Endometrial microvascular endothelial cells (primary cell): ENCODE measurements around the gene GLIPR1L2. TPM values are rescaled to one million over a fixed set of nuclear protein-coding genes. Genes with fewer than 3 reads are reported as not detected.
"Not testable (repeated sequence)": the region's sequence is repeated elsewhere in the genome, so short reads cannot be mapped to it uniquely, and the experiment has no call there.

Experiments
- in situ Hi-C: cut with HindIII; loops from 2 replicates; pipeline ENCODE4 v1.10.0; 2017; ENCODE audit warnings: low sequenced_read_pairs, low pct_unique_long_range_greater_than_20kb; ENCODE audit errors: inconsistent ontology term
- total RNA-seq: library from RNA; depleted of rRNA; stranded (reverse); fragments of >200 nt; gene quantifications from one replicate; pipeline ENCODE4 v1.2.3, GENCODE V29; 2015; ENCODE audit errors: inconsistent ontology term

GLIPR1L2 gene
- total RNA-seq, 1 donor from 2014 or later = not detected

DNA sequence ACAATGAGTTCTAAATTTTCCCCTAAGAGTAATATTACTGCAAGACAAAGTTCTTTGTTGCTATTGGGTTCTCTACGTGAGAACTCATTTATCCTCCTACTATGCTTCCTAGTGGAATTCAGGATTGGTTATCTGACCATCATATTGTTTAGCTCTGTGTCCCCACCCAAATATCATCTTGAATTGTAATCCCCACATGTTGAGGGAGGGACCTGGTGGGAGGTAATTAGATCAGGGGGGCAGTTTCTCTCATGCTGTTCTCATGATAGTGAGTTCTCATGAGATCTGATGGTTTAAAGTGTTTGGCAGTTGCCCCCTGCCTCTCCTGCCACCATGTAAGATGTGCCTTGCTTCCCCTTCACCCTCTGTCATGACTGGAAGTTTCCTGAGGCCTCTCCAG lies 36.6 kb downstream of the GLIPR1L2 start:
- in situ Hi-C loops = no loop called here

DNA sequence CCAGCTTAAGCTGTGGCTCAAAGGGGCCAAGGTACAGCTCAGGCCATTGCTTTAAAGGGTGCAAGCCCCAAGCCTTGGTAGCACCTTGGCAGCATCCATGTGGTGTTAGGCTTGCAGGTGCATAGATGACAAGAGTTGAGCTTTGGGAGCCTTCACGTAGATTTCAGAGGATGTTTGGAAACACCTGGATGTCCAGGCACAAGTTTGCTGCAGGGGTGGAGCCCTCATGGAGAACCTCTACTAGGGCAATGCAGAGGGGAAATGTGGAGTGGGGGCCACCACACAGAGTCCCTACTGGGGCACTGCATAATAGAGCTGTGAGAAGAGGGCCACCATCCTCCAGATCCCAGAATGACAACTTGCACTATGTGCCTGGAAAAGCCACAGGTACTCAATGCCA lies 37.9 kb downstream of the GLIPR1L2 start:
- in situ Hi-C loops = no loop called here

DNA sequence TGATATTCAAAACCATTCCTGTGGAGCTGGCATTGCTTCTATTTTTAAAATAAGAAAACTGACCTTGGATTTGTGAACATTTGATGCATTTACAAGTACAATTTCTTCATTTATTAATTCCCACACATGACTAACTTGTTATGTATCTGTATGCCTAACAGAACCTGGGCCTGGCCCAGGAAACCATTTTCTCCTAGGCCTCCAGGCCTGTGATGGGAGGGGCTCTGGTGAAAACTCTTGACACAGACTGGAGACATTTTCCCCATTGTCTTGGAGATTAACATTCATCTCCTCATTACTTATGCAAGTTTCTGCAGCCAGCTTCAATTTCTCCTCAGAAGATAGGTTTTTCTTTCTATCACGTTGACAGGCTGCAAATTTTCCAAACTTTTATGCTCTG lies 42.0 kb downstream of the GLIPR1L2 start:
- in situ Hi-C loops = no loop called here

DNA sequence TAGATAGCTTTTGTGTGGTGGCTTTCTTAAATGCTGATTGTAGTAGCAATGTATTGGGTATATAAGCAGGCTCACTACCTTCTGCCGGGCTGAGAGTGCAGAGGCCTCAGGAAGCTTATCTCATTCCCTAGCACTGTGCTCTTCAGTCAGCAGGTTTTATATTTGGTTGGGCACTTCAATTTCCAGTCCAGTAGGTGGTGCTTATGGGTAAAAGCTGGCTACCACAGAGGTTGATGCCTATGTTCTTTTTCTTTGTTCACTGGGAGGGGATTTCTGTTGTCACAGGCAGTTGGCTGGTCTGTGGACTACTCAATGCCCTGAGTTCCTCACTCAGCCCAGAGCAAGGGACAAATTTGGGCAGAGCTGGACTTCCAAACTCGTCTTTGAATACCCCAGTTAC lies 46.7 kb downstream of the GLIPR1L2 start:
- in situ Hi-C loops = no loop called here

DNA sequence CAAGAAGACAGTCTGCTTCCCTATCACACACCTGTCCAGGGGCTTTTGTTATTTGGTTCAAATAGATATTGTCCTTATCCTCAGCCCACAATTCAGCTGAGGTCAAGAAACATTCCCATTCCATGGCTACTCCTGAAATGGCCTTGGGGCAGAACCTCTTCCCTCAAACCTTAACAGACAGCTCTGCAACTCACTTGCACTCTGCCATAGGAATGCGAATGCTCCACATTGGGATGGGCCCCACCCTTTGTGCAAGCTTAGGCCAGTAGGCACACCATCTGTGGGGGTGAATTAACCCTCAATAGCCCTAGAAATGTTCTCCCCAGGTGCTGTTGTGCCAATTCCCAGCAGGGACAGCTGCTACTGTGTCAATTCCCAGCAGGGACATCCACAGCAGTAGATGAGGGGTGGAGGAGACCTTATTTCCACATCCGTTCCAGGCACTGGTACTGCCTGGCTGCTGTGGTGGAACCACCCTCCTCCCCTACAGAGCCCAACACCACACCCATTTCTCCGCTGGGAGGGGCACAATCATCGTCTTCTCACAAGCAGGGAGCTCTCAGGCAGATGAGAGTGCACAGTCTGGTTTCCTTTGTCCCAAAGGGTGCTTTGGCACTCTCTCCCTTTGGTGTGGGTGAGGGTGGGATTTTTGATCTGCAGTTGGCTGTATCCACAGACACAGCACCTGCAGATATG lies 47.3 kb downstream of the GLIPR1L2 start:
- in situ Hi-C loops = no loop called here

DNA sequence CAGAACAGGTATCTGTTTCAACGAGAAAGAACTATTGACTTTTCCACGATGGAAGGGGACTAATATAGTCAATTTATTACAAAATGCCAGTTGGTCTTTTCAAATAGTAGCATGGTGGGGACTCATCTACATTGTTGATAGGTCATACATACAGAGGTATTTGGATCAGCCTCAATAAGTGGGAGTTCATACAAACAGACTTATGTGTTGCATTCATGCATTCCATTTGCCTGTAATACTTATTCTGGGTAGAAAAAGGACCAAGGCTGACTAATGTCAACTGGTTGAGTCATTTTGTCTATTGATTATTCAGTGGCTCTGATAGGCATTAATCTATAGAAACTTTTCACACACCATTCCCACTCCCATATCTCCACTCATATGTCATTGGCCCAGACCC lies 48.2 kb downstream of the GLIPR1L2 start:
- in situ Hi-C loops = no loop called here

DNA sequence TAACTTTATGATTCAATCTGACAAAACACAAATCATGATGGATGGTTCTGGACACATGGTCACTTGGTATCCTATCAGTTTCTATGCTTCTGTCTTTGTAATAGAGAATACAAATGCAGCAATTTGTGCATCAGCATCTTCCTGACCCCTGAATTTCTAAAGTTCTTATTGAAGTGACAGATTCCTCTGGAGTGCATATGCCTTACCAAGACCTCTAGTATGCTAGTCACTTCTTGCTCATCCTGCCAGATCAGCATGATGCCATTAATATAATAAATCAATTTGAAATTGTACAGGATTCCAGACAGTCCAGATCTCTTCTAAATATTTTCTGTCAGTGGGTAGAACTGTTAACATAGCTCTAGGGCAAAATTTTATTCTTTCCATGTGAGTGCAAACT lies 49.0 kb downstream of the GLIPR1L2 start:
- in situ Hi-C loops = no loop called here

DNA sequence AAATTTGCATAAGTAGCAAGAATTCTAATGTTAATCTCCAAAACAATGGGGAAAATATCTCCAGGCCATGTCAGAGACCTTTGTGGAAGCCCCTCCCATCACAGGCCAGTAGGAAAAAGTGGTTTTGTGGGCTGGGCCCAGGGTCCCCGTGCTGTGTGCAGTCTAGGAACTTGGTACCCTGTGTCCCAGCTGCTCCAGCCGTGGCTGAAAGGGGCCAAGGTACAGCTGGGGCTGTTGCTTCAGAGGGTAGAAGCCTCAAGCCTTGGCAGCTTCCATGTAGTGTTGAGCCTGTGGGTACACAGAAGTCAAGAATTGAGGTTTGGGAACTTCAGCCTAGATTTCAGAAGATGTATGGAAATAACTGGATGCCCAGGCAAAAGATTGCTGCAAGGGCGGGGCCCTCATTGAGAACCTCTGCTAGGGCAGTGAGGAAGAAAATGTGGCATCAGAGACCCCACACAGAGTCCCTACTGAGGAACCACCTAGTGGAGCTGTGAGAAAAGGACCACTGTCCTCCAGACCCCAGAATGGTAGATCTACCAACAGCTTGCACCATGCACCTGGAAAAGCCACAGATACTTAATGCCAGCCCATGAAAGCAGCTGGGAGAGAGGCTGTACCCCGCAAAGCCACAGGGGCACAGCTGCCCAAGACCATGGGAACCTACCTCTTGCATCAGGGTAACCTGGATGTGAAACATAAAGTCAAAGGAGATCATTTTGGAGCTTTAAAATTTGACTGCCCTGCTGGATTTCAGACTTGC lies 51.0 kb downstream of the GLIPR1L2 start:
- in situ Hi-C loops = not testable (repeated sequence)

DNA sequence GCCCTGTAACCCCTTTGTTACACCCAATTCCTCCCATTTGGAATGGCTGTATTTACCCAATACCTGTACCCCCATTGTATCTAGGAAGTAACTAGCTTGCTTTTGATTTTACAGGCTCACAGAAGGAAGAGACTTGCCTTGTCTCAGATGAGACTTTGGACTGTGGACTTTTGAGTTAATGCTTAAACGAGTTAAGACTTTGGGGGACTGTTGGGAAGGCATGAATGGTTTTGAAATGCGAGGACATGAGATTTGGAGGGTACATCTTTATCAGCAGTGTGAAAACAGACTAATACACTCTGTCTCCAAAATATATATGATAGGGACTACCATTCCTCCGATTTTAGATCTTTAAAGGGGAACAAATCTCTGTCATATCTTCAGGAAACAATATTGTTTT lies 51.6 kb downstream of the GLIPR1L2 start:
- in situ Hi-C loops = not testable (repeated sequence)

DNA sequence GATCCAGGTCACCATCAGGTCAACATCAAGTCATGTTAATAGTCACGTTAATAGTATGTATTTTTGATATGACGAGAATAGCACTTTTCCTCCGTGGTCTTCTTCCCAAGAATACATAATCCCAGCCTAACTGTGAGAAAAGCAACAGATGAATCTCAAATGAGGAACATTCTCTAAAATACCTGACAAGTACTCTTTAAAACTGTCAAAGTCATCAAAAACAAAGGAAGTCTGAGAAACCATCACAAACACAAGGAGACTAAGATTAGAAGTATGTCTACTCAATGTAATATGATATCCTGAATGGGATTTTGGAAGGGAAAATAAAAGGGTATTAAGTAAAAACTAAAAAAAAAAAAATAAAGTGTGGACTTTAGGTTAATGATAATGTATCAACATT lies 52.8 kb downstream of the GLIPR1L2 start:
- in situ Hi-C loops = no loop called here

DNA sequence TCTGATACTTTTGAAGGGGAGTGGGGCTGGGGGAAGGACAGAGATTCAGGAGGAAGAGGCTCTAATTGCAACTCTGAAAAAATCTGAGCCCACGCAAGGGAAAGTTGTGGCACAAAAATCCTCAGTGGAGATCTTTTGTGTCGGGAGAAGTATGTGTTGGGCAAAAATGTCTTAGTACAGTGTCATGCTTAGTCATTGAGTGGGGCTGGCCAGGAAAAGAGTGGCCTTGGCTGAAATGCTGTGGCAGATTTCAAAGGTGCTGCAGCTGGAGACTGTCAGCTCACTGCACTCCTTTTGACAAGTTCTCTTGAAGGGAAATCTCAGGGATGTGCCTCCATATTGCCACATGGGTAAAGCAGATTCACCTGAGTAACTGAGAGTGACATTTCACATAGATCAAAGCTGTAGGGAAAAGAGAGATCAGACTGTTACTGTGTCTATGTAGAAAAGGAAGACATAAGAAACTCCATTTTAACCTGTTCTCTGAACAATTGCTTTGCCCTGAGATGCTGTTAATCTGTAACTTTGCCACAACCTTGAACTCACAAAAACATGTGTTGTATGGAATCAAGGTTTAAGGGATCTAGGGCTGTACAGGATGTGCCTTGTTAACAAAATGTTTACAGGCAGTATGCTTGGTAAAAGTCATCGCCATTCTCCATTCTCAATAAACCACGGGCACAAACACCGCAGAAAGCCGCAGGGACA lies 53.7 kb downstream of the GLIPR1L2 start:
- in situ Hi-C loops = no loop called here

DNA sequence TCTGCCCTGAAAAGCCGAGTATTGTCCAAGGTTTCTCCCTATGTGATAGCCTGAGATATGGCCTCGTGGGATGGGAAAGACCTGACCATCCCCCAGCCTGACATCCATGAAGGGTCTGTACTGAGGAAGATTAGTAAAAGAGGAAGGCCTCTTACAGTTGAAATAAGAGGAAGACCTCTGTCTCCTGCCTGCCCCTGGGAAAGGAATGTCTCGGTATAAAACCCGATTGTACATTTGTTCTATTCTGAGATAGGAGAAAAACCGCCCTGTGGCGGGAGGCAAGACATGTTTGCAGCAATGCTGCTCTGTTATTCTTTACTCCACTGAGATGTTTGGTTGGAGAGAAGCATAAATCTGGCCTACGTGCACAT lies 54.2 kb downstream of the GLIPR1L2 start:
- in situ Hi-C loops = not testable (repeated sequence)

DNA sequence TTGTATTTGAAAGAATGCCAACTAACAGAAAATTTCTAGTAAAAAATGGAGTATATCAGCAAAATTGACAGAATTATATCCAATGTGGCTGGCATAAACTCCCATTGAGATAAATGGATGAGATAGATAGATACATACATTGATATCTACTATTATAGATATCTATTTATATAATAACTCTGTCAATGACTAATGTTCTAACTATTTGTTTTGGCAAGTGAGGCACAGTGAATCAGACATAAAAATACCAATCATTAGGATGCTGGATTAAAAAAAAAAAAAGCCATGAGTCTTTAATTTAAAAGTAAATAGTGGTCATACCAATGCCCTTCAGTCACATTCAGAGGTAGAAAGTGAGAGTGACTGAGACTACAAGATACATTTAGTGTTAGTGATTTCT lies 56.0 kb downstream of the GLIPR1L2 start:
- in situ Hi-C loops = no loop called here

DNA sequence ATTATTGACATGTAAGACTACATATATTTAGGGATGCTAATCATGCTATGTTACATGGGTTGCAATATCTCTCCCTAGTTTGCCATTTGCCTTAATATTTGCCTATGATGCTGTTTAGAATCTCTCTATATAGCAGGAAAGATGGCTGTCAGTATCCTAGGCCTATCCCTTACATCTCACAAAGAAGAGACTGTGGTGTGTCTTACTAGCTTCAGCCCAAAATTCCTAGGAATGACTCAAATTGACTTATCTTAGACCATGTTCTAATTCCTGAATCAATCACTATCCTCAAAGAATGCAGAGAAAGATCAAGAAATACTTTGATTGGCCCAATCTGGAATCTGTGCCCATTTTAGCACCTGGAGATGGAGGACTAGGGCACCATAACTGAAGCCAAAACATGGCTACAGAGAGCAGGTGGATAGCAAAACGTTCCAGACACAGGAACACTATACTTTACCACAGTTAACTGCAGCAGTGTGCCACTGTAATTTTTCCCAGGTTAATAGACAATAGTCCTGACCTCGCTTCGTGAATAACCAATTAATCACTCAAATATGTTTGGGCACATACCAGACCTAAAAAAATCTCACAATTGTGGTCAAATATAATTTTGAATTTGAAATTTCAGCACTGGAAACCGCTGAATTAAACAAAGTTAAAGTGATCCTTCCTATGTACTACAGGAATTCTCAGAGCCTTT lies 57.0 kb downstream of the GLIPR1L2 start:
- in situ Hi-C loops = no loop called here

DNA sequence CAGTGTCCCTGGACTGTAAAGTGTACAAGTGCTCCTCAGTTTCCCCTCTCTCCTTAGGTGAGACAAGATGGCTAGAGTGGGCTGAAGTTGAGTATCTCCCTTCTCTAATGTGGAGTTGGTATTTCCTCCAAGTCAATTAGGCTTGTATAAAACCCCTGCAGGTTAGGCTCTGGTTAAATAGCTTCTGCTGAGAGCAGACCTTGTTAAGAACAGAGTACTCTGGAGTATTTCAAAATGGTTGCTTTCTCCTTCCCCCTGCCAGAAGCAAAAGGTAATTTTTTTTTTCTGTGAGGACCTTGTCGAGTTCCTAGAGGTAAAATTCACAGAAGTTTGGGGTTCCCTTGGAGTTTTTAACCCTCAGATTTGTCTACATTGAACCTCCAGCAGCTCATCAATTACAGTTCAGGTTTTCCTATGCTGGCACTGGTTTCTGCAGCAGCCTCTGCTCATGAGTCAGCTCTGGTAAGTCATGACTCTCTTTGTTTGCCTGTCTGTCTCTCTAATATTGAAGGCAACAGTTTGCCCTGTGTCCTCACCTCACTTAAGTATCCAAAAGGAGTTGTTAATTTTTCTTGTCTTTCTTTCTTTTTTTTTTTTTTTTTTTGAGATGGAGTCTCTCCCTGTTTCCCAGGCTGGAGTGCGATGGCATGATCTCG lies 61.9 kb downstream of the GLIPR1L2 start:
- in situ Hi-C loops = no loop called here

DNA sequence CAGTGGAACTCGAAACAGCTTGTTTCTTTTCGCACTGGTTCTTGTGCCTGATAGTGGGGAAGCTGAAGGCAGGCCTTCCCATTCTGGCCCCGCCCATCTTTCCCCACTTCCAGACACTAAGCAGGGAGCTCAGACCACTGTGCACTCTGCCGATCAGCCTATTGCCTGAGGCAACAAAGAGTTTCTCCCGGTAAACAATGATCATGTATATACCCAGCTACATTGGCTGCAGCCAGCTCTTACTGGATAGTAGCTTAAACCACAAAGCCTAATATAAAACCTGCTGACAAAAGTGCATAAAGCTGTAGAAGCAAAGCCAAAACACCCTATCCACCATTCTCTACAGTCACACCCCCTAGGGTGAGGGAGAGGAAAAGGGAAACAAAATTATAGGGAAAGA lies 65.0 kb downstream of the GLIPR1L2 start:
- in situ Hi-C loops = no loop called here

DNA sequence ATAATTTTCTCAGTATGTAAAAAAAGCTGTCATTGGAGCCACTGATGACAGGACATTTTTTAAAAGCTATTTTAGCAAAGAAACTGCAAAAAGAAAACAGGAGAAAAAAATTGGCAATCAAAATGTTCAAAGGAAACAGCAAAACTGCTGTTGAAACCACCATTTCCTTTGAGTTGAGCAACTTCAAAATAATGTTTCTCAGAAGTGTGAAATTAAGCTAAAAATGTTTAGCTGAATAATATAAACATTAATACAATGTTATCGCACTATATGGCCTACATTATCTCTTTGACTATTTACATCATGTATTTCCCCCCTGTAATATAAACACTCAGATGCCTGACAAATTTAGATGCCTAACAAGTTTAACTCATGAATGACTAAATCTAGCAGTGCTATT lies 66.3 kb downstream of the GLIPR1L2 start:
- in situ Hi-C loops = no loop called here

DNA sequence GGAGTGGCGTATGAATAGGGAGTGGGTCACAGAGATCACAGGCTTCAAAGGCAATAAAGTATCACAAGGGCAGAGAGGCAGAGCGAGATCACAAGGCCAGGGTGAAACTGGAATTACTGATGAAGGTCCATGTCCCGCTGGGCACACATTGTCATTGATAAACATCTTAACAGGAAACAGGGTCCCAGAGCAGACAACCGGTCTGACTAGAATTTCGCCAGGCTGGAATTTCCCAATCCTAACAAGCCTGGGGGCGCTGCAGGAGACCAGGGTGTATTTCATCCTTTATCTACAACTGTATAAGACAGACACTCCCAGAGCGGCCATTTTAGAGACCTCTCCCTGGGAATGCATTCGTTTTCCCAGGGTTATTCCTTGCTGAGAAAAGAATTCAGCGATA lies 67.0 kb downstream of the GLIPR1L2 start:
- in situ Hi-C loops = not testable (repeated sequence)

DNA sequence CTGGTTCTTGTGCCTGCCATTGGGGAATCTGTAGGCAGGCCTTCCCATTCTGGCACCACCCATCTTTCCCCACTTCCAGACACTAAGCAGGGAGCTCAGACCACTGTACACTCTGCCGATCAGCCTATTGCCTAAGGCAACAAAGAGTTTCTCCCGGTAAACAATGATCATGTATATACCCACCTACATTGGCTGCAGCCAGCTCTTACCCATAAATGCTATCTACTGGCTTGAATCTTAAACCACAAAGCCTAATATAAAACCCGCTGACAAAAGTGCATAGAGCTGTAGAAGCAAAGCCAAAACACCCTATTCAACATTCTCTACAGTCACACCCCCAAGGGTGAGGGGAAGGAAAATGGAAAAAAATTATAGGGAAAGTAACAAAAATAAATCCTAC lies 68.9 kb downstream of the GLIPR1L2 start:
- in situ Hi-C loops = no loop called here
